Hepatocyte (in vitro differentiated cells): ENCODE measurements around the gene MYO1H.

ENCODE experiments used
- EZH2 ChIP-seq: fragments of 200-600 bp; sonication (generic); IDR thresholded peaks from 2 replicates; pipeline ENCODE4 v1.6.1; 2016; ENCODE audit warnings: antibody characterized with exemption, mild to moderate bottlenecking, borderline replicate concordance
- EZH2phosphoT487 ChIP-seq: fragments of 200-600 bp; sonication (generic); IDR thresholded peaks from one replicate; pipeline ENCODE4 v1.6.1; 2018; ENCODE audit warnings: antibody characterized with exemption, mild to moderate bottlenecking, low read depth, moderate library complexity; ENCODE audit not compliant: unreplicated experiment, severe bottlenecking
- TF ChIP-seq, protein P1 (sequence below): fragments of 200-600 bp; sonication (generic); IDR thresholded peaks from 2 replicates; pipeline ENCODE4 v1.5.1; 2016; ENCODE audit warnings: antibody characterized with exemption, mild to moderate bottlenecking; ENCODE audit not compliant: poor library complexity

DNA sequence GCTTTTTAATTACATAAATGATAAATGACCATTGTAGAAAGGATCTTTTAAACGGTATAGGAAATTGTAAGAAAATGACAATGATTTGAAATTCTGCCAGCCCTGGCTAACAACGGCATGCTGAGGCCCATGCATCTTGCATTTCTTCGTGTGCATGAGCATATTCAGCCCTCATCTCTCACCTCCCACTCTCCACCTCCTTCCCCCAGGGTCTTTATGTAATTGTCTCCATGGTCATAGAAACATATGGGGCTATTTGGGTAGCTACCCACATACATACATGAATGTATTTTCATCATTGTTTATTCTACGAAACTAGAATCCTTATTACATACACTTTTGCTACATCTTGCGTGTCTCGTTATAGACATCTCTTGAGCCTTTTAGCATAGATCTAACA lies 4.5 kb downstream of the MYO1H start:
- TF ChIP-seq, protein P1, sequence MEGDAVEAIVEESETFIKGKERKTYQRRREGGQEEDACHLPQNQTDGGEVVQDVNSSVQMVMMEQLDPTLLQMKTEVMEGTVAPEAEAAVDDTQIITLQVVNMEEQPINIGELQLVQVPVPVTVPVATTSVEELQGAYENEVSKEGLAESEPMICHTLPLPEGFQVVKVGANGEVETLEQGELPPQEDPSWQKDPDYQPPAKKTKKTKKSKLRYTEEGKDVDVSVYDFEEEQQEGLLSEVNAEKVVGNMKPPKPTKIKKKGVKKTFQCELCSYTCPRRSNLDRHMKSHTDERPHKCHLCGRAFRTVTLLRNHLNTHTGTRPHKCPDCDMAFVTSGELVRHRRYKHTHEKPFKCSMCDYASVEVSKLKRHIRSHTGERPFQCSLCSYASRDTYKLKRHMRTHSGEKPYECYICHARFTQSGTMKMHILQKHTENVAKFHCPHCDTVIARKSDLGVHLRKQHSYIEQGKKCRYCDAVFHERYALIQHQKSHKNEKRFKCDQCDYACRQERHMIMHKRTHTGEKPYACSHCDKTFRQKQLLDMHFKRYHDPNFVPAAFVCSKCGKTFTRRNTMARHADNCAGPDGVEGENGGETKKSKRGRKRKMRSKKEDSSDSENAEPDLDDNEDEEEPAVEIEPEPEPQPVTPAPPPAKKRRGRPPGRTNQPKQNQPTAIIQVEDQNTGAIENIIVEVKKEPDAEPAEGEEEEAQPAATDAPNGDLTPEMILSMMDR = no peak
- TF ChIP-seq EZH2 (no peak), EZH2phosphoT487 (no peak)
